Rectal smooth muscle tissue (tissue), 1 donor: ENCODE measurements around the gene ARHGEF19.

Experiments
- H3K27ac ChIP-seq: one replicate; pipeline ENCODE4 v1.7.0; 2013; ENCODE audit warnings: low read depth, low read length, inconsistent platforms
- H3K27me3 ChIP-seq: one replicate; pipeline ENCODE4 v1.7.0; 2013; ENCODE audit warnings: low read length; ENCODE audit not compliant: control insufficient read depth, insufficient read depth
- H3K36me3 ChIP-seq: one replicate; pipeline ENCODE4 v1.7.0; 2013; ENCODE audit warnings: low read length; ENCODE audit not compliant: control insufficient read depth, insufficient read depth
- H3K4me1 ChIP-seq: one replicate; pipeline ENCODE4 v1.7.0; 2013; ENCODE audit warnings: low read length; ENCODE audit not compliant: control insufficient read depth, insufficient read depth
- H3K4me3 ChIP-seq: one replicate; pipeline ENCODE4 v1.7.0; 2013; ENCODE audit warnings: low read length
- H3K9ac ChIP-seq: one replicate; pipeline ENCODE4 v1.7.0; 2013; ENCODE audit warnings: low read length

The ARHGEF19 gene

DNA sequence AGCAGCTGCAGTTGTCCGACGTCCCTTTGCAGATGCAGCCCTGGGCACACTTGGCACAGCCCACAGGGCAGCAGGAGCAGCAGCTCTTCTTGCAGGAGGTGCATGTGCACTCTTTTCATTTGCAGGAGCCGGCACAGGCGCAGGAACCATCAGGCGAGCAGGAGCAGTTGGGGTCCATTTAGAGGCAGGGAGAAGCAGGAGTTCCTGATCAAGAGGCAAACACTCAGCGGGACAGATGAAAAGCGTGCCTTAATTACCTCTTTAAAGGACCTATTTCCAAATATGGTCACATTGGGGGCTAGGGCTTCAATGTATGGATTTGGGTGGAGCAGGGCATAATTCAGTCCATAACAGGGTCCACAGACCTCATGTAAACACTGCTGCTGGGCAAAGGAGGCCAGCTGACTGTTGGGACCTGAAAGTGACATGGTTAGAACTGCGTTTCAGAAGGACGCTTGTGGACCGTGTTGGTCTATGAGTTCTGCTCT, 28.8 kb upstream of the ARHGEF19 start:
- Histone ChIP-seq H3K4me1 (peaks cover 15% of the 10 kb centered on the region), H3K27ac (no peak overlapping the region), H3K27me3 (no peaks in the 10 kb centered on the region), H3K36me3 (no peaks in the 10 kb centered on the region), H3K9ac (no peak overlapping the region), H3K4me3 (no peak overlapping the region)

DNA sequence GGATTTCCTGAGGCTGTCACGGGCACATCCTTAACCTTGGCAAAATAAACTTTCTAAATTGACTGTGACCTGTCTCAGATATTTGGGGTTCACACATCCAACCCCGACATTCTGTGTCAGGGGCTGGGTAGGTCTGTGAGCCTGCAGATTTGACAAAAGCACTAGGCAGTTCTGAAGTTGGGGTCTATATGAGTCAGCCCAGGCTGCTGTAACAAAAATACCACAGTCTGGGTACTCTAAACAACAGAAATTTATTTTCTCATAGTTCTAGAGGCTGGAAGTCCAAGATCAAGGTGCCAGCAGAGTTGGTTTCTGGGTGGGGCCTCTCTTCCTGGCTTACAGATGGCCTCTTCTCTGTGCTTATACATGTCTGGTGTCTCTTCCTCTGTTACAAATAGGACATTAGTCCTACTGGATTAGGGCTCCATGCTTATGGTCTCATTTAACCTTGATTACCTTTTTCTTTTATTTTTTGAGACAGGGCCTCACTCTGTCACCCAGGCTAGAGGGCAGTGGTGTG, 27.6 kb upstream of the ARHGEF19 start:
- no peak overlapping the region for H3K9ac ChIP-seq

DNA sequence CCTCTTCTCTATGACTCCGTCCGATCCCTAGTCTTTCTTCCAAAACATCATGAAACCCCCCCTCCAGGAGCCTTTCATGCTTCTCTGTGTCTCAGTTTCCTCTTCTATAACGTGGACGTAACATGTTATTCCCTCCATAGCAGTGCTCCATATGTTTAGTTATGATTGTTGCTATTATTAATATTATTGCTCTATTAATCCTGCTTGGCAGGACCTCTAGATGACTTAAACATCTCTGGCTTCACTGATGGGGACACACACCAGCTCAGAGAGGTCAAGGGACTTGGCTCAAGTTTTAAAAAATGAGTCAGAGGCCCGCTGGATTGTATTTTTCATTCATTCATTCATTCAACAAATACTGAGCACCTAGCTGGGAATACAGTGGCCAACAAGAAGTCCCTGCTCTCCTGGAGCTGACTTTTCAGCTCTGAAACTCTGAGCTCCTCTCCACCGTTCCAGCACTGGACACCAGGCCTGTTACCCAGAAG, 24.9 kb upstream of the ARHGEF19 start:
- H3K36me3 ChIP-seq: no peaks in the 10 kb centered on the region
- peaks cover 13% of the 10 kb centered on the region for H3K4me1 ChIP-seq
- peak overlapping the region; percentile 79 for H3K27ac ChIP-seq
- H3K27me3 ChIP-seq: no peaks in the 10 kb centered on the region
- peak overlapping the region; percentile 93 for H3K4me3 ChIP-seq
- H3K9ac ChIP-seq: peak overlapping the region; percentile 8

More for the DNA sequence above, 27.6 kb upstream of the ARHGEF19 start:
- no peaks in the 10 kb centered on the region for H3K27me3 ChIP-seq
- H3K36me3 ChIP-seq: no peaks in the 10 kb centered on the region
- no peak overlapping the region for H3K27ac ChIP-seq
- H3K4me3 ChIP-seq: no peak overlapping the region
- peaks cover 17% of the 10 kb centered on the region for H3K4me1 ChIP-seq

DNA sequence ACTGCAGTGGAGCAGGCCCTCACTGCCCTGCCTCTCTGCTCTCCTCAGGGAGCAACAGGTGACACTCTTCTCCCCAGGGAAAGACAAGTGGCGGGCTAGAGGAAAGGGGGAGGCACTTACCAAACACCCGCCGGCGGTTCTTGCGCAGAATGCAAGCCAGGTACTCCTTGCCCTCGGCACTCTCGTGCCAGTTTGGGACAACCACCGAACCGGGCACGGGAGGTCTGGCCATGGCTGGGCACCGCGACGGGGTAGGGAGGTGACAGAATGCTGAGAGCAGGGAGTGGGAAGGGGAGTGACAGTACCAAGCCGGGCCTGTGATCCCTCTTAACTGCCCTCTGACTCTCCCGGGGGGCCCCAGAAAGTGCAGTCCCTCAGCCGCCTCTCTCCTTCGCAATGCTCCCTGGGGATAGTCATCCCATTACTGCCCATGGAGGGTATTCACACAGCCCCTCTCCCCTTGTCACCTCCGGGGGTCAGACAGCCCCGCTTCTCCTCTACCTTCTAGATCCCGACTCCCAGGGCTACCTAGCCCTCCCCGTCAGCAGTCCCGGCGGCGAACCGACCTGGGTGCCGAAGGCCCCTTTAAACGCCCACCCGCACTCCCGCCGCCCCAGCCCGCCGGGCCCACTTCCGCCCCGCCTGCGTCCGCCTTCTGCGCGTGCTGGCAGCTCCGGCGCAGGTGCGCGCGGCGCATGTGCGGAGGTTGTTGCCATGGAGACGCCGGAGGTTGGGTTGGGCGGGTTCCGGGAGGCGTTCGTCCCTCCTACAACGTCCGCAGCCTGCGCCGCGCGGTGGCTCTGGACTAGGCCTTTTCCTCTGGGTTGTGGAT, 24.3 kb upstream of the ARHGEF19 start, which contains the start of gene CPLANE2:
TSS of gene CPLANE2 (minus strand) at position 673 of the 832 bp plus-strand sequence. CDS start at position 232, 441 bp downstream.
- peak within 1 kb of the TSS; percentile 93 for H3K4me3 ChIP-seq
- no peaks in the 10 kb centered on the region for H3K27me3 ChIP-seq
- H3K4me1 ChIP-seq: peaks cover 13% of the 10 kb centered on the region
- H3K27ac ChIP-seq: peak within 1 kb of the TSS; percentile 79
- H3K9ac ChIP-seq: peak within 1 kb of the TSS; percentile 93
- H3K36me3 ChIP-seq: no peaks in the 10 kb centered on the region

DNA sequence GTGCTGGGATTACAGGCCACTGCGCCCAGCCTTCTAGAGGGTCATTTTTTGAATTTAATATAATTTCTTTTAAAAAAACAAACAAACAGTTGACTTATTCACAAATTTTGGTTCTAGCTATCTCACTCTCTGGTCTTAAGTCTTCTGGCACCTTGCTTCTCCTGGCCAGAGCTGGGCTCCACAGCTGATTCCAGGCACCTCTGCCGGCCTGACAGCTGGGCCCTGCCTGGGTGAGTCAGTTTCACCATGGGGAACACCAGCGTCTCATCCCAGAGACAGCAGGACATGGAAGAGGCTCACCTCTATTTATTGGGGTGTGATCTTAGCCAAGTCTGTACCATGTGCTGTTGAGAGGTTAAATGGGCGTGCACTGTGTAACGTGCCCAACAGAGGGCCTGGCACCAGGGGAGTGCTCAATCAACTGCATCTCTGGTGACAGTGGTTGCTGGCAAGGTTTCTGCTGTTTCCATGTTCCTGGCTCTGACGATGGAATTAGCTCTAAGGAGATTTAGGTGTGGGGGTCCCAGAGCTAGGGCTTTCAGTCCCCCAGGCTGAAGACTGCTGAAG, 23.6 kb upstream of the ARHGEF19 start:
- peak overlapping the region; percentile 79 for H3K27ac ChIP-seq
- peak overlapping the region; percentile 93 for H3K4me3 ChIP-seq
- H3K4me1 ChIP-seq: peaks cover 13% of the 10 kb centered on the region
- H3K27me3 ChIP-seq: no peaks in the 10 kb centered on the region
- peak overlapping the region; percentile 93 for H3K9ac ChIP-seq
- H3K36me3 ChIP-seq: no peaks in the 10 kb centered on the region

DNA sequence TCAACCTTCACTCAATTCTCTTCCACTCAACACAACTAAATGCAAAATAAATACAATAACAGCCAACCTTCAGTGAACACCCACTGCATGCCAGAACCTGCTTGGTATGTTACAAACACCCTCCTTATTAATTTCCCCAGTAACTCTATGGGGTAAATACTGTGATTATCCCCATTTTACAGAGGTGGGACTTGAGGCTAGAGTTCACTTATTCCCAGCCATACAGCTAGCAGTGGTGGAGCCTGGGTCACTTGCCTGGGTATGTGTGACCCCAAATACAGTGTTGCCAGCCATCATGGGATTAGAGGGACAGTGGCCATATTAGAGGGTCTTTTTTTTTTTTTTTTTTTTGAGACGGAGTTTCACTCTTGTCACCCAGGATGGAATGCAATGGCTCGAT, 22.9 kb upstream of the ARHGEF19 start:
- H3K9ac ChIP-seq: no peak overlapping the region

DNA sequence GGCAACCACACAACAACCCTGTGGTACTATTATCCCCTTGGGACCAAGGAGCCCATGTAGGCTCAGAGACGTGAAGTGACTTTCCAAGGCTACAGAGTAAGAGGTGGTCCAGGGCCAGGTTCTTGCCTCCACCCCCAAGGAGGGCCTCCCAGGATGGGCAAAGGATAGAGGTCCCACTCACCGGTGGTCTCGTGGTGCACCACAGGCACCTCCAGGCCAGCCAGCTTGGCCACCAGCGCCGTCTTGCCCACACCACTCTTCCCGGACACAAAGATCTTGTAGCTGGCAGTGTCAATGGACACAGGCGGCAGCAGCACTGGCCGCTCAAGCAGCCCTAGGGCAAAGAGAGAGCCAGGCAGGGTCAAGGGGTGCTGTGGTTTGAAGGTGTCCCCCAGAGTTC, 21.0 kb upstream of the ARHGEF19 start:
- Histone ChIP-seq H3K36me3 (no peaks in the 10 kb centered on the region), H3K9ac (no peak overlapping the region), H3K4me3 (no peak overlapping the region), H3K4me1 (peaks cover 13% of the 10 kb centered on the region), H3K27ac (no peak overlapping the region), H3K27me3 (no peaks in the 10 kb centered on the region)

More for the DNA sequence above, 22.9 kb upstream of the ARHGEF19 start:
- Histone ChIP-seq H3K27me3 (no peaks in the 10 kb centered on the region), H3K36me3 (no peaks in the 10 kb centered on the region), H3K4me3 (no peak overlapping the region), H3K4me1 (peaks cover 13% of the 10 kb centered on the region), H3K27ac (no peak overlapping the region)

DNA sequence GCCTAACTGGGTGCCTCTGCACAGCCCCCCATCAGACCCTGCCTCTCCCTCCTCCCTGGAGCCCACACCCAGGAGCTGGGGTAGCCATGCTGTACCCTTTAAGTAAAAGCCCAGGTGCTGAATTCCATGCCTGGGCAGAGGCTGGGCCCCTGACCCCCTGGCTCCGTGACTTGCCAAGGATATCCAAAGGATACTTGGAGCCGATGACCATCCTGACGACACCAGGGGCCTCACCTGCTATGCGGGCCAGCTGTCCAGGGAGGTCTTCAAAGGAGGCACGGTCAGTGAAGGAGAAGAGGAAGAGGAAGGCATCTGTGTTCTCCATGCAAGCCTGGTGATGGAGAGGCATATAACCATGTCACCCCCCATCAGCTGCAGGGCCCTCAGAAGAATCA, 19.9 kb upstream of the ARHGEF19 start:
- Histone ChIP-seq H3K27ac (no peak overlapping the region), H3K4me1 (peaks cover 7% of the 10 kb centered on the region), H3K9ac (no peak overlapping the region), H3K4me3 (no peak overlapping the region), H3K36me3 (no peaks in the 10 kb centered on the region), H3K27me3 (peaks cover 6% of the 10 kb centered on the region)

DNA sequence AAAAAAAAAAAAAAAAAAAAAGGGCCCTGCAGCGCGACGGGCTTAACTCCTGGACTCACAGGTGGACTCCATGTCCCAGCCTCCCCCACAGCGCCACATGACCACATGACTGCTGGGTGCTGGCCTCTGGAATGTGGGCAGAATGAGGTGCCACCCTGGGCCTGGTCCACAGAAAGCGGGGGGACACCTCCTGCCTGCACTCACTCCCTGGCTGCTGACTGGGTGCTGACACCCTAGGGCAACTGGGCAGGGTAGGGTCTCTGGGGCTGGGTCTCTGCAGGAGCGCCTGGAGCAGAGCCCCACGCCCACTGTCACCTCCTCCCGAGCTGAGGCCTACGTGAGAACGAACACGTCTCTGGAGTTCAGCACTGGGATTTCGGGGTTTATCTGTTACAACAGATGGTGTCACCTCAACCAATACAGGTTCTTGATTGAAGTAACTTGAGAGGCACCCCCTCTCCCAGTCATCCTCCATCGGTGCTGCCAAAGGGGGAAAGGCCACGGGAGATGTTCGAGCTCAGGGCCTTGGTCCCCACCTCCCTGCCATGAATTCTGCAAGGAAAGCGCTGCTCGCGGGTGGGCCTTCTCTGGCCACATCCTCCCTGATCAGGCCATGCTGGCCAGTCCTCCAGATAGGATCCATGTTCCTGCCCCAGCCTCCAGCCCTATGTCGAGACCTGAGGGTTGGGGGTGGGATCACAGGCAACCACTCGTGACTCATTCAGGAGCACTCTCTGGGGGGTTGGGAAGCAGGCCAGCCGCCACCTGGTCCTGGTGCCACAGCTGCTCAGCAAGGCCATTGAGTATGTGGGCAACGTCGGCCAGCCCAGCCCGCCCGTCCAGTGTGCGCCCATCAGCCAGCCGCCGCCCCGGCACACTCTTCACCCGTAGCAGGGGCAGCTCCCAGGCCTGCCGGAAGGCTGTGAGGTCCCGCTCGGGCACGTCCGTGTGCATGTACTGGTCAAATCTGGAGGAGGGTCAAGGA, 19.2 kb upstream of the ARHGEF19 start:
- no peak overlapping the region for H3K27ac ChIP-seq

DNA sequence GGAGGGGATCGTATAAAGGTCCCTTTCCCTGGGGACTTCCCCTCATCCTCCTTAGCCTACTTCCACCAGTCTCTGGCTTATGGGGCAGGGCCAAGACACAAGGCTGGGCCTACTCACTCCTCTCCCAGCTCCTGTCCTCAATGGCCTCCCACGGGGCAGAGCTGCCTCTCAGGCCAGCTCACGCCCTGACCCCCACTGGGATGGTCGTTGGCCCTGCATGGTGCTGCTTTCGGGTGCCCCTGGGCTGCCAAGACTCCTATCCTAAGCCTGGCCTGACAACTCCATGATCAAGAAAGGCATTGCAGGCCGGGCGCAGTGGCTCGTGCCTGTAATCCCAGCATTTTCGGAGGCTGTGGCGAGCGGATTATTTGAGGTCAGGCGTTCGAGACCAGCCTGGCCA, 18.3 kb upstream of the ARHGEF19 start:
- Histone ChIP-seq H3K4me3 (no peak overlapping the region), H3K27me3 (peaks cover 16% of the 10 kb centered on the region), H3K9ac (no peak overlapping the region), H3K36me3 (no peaks in the 10 kb centered on the region), H3K27ac (no peak overlapping the region), H3K4me1 (no peaks in the 10 kb centered on the region)

More for the DNA sequence above, 19.2 kb upstream of the ARHGEF19 start:
- H3K27me3 ChIP-seq: peaks cover 7% of the 10 kb centered on the region
- H3K9ac ChIP-seq: no peak overlapping the region
- no peaks in the 10 kb centered on the region for H3K36me3 ChIP-seq
- H3K4me1 ChIP-seq: peaks cover 5% of the 10 kb centered on the region
- H3K4me3 ChIP-seq: no peak overlapping the region

DNA sequence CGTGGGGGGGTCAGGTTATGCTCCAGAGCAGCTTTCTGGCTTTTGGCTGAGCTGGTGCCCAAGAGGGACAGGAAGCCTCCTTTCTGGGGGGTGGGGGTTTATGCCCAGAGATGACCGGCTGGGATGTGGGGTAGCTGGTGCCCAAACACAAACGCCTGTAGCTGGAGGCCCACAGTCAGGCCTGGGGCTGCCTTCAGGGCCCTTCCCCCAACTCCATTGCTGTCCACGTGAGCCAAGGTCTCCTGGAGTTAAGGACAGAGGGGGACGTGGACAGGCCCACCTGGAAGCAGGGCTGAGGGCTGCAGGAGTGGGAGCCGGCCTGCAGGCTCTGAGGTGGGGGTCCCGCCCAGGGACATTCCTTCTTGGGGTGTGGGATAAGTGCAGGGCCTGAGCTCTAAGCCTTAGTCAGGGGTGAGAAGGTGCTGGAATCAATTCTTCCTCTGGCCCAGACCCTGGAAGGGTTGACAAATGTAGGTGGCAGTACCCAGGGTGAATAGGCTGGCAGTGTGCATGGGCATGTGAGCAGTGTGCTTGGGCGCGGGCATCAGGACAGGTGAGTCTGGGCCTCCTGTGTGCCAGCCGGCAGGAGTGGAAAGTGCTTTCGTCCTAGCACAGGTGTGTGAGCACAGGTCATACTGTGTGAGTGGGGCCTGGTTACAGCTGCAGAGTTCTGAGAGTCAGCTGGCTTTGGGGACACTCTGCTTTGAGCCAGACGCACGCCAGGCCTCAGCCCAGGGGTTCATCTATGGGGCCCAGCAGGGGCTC, 17.7 kb upstream of the ARHGEF19 start:
- no peak overlapping the region for H3K4me3 ChIP-seq
- H3K27me3 ChIP-seq: peaks cover 16% of the 10 kb centered on the region
- H3K4me1 ChIP-seq: no peaks in the 10 kb centered on the region
- no peaks in the 10 kb centered on the region for H3K36me3 ChIP-seq
- H3K27ac ChIP-seq: no peak overlapping the region
- no peak overlapping the region for H3K9ac ChIP-seq
